Natural killer cell (primary cell): ENCODE data around the gene MRPL39. TPM values are rescaled to one million over a fixed set of nuclear protein-coding genes. Genes with fewer than 3 reads are reported as not detected.

ENCODE experiments used
- ATAC-seq, 3 donors: fragments of 150-1000 bp in 2 of 3; fragments of 200-7000 bp in 1 of 3; cut with Tn5 transposase; 1 replicate in 1 of 3; 2 replicates in 2 of 3; pipeline ENCODE4 v1.10.0; 2021; ENCODE audit warnings: mild to moderate bottlenecking in 2 of 3, moderate library complexity in 2 of 3
- DNase-seq, 2 donors: peaks; one replicate each; pipeline versions ENCODE4 v3.0.0 to v3.0.0-alpha.2; 2013 to 2021; ENCODE audit warnings: mixed read lengths in 1 of 2
- H3K27ac ChIP-seq: one replicate; pipeline ENCODE4 v1.5.1; 2013; ENCODE audit warnings: mild to moderate bottlenecking, low read length
- H3K27me3 ChIP-seq: one replicate; pipeline ENCODE4 v1.6.1; 2013; ENCODE audit warnings: low read length; ENCODE audit not compliant: control insufficient read depth, insufficient read depth
- H3K36me3 ChIP-seq: one replicate; pipeline ENCODE4 v1.6.1; 2013; ENCODE audit warnings: low read length; ENCODE audit not compliant: control insufficient read depth, insufficient read depth
- H3K4me1 ChIP-seq: one replicate; pipeline ENCODE4 v1.6.1; 2013; ENCODE audit warnings: low read length; ENCODE audit not compliant: control insufficient read depth, insufficient read depth
- H3K4me3 ChIP-seq: one replicate; pipeline ENCODE4 v1.5.1; 2013; ENCODE audit warnings: low read length
- H3K9me3 ChIP-seq: one replicate; pipeline ENCODE4 v1.6.1; 2013; ENCODE audit warnings: low read length; ENCODE audit not compliant: control insufficient read depth, insufficient read depth
- H3K27ac Mint-ChIP-seq, 2 donors: one replicate each; pipeline ENCODE4 v1.8.0; 2022; ENCODE audit warnings: mild to moderate bottlenecking in 2 of 2, mixed read lengths in 2 of 2, moderate library complexity in 1 of 2
- H3K27me3 Mint-ChIP-seq, 2 donors: one replicate each; pipeline ENCODE4 v1.8.0; 2022; ENCODE audit warnings: low read depth in 2 of 2, mixed read lengths in 2 of 2
- H3K36me3 Mint-ChIP-seq: one replicate; pipeline ENCODE4 v1.8.0; 2022; ENCODE audit warnings: mixed read lengths
- H3K4me1 Mint-ChIP-seq, 2 donors: one replicate each; pipeline ENCODE4 v1.8.0; 2022; ENCODE audit warnings: mixed read lengths in 2 of 2
- H3K4me3 Mint-ChIP-seq: one replicate; pipeline ENCODE4 v1.8.0; 2022; ENCODE audit warnings: mild to moderate bottlenecking, moderate library complexity, mixed read lengths
- H3K9me3 Mint-ChIP-seq, 2 donors: one replicate each; pipeline ENCODE4 v1.8.0; 2022; ENCODE audit warnings: mixed read lengths in 2 of 2
- WGBS: methylation state at CpG from one replicate; pipeline ENCODE4 v1.1.7; 2013; ENCODE audit warnings: missing lambda C conversion rate; ENCODE audit not compliant: insufficient coverage; 5-methylcytosine and 5-hydroxymethylcytosine counted together
- intact Hi-C: fragments of 100-400 bp; cut with micrococcal nuclease; formaldehyde crosslinking; loops from one replicate; pipeline ENCODE4 v1.14.2; 2022
- total RNA-seq, 4 donors: library from RNA; stranded (reverse); fragments of 120-200 nt in 1 of 4; gene quantifications; one replicate each; pipeline versions ENCODE4 v1.2.3 to v1.2.4, GENCODE V29; 2013 to 2022
- TF ChIP-seq, protein P1 (sequence below): fragments of 200-600 bp; IDR thresholded peaks from one replicate; pipeline ENCODE4 v1.8.0; 2022; ENCODE audit warnings: antibody characterized with exemption

The MRPL39 gene
- total RNA-seq, 3 donors from 2014 or later (not counting 1 experiment from before 2014, with no cell fraction given) = 10.8 to 12.8 (median 10.8) TPM

DNA sequence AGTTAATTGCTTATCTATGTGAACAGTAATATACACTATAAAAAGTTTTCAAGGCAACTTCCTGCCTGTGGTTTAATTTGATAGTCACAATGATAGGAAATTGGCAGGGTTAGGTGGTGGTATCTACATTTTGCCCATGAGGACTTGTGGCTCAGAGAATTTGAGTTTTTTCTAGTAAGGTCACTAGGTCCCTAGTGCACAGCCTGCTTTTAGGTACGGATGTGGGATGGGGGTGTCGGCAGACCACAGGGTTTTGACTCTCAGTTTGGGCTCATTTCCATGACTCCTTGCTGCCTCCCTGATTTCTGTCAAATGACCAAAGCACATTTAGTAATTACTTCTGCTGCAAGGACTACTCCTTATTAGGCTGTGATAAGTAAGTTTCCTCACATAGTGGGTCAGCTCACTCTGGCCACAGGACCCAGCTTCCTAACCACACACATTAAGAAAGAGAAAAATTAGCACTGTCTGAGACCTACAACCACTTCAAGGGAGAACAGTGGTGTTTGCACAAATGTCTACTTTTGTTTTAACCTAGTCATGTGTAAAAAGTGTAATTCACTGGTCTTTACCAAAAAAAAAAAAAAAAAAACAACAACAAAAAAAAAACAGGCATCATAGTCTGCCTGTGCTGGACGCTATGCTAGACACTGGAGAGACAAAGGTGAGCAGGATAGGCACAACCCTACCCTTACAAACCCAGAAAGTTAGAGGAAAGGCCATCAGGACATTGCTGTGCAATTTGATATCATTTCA, 43.7 kb downstream of the MRPL39 start:
- H3K4me1 ChIP-seq = peaks cover 28% of the 10 kb centered on the region
- peak overlapping the region; percentile 97 for H3K4me3 Mint-ChIP-seq

DNA sequence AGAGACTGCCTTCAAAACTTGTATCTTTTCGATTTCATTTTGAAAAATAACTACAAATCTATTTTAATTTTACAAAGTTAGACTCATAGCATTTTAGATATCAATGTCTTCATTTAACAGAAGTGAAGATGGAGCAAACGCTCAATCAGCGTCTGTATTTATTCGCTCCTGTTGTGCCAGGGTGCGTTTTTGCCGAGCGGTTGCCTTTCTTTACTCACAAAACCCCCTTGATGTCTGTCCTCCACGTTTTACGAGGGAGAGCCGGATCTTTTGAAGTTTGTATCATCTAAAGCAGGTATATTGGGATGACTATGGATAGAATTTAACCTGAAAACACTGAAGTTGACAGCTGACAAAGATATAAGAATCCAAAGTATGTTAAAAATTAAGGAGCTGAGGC, 44.6 kb downstream of the MRPL39 start:
- Histone ChIP-seq H3K27ac (peak overlapping the region; percentile 52), H3K36me3 (no peaks in the 10 kb centered on the region), H3K4me1 (peaks cover 28% of the 10 kb centered on the region), H3K4me3 (peak overlapping the region; percentile 52), H3K9me3 (no peaks in the 10 kb centered on the region), H3K27me3 (no peaks in the 10 kb centered on the region)
- WGBS = 8% methylated on average over 10 of the region's 10 CpGs
- peak overlapping the region; percentile 83 to 84 for H3K27ac Mint-ChIP-seq
- intact Hi-C loops = loop anchor here (1.0 to 5.0 kb wide), 3 partner anchors 45 to 141 kb away; partner anchors contain the start of gene MRPL39
- no peaks in the 10 kb centered on the region for H3K9me3 Mint-ChIP-seq
- H3K36me3 Mint-ChIP-seq = no peaks in the 10 kb centered on the region
- peak in 1 of 2 donors; percentile 45 for DNase-seq
- no peaks in the 10 kb centered on the region for H3K27me3 Mint-ChIP-seq
- peak overlapping the region; percentile 97 for H3K4me3 Mint-ChIP-seq
- H3K4me1 Mint-ChIP-seq = peaks cover 51% of the 10 kb centered on the region in 2 donors
- TF ChIP-seq, protein P1, sequence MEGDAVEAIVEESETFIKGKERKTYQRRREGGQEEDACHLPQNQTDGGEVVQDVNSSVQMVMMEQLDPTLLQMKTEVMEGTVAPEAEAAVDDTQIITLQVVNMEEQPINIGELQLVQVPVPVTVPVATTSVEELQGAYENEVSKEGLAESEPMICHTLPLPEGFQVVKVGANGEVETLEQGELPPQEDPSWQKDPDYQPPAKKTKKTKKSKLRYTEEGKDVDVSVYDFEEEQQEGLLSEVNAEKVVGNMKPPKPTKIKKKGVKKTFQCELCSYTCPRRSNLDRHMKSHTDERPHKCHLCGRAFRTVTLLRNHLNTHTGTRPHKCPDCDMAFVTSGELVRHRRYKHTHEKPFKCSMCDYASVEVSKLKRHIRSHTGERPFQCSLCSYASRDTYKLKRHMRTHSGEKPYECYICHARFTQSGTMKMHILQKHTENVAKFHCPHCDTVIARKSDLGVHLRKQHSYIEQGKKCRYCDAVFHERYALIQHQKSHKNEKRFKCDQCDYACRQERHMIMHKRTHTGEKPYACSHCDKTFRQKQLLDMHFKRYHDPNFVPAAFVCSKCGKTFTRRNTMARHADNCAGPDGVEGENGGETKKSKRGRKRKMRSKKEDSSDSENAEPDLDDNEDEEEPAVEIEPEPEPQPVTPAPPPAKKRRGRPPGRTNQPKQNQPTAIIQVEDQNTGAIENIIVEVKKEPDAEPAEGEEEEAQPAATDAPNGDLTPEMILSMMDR = no peak
- no peak for ATAC-seq

More for the DNA sequence above, 43.7 kb downstream of the MRPL39 start:
- TF ChIP-seq, protein P1 = no peak
- Mint-ChIP-seq H3K27ac (peak overlapping the region; percentile 83 to 84), H3K9me3 (no peaks in the 10 kb centered on the region), H3K4me1 (peaks cover 54 to 59% of the 10 kb centered on the region in 2 donors), H3K36me3 (no peaks in the 10 kb centered on the region), H3K27me3 (no peaks in the 10 kb centered on the region)
- Histone ChIP-seq H3K27ac (peak overlapping the region; percentile 52), H3K4me3 (no peak overlapping the region), H3K9me3 (no peaks in the 10 kb centered on the region), H3K27me3 (no peaks in the 10 kb centered on the region), H3K36me3 (no peaks in the 10 kb centered on the region)
- DNase-seq (peak in 1 of 2 donors; percentile 62), ATAC-seq (peak; percentile 30 to 48 (median 47))
- WGBS = 13% methylated on average over 3 of the region's 3 CpGs
- intact Hi-C loops = loop anchor here (5.0 kb wide), 2 partner anchors 44 to 106 kb away; partner anchors contain the start of gene MRPL39

DNA sequence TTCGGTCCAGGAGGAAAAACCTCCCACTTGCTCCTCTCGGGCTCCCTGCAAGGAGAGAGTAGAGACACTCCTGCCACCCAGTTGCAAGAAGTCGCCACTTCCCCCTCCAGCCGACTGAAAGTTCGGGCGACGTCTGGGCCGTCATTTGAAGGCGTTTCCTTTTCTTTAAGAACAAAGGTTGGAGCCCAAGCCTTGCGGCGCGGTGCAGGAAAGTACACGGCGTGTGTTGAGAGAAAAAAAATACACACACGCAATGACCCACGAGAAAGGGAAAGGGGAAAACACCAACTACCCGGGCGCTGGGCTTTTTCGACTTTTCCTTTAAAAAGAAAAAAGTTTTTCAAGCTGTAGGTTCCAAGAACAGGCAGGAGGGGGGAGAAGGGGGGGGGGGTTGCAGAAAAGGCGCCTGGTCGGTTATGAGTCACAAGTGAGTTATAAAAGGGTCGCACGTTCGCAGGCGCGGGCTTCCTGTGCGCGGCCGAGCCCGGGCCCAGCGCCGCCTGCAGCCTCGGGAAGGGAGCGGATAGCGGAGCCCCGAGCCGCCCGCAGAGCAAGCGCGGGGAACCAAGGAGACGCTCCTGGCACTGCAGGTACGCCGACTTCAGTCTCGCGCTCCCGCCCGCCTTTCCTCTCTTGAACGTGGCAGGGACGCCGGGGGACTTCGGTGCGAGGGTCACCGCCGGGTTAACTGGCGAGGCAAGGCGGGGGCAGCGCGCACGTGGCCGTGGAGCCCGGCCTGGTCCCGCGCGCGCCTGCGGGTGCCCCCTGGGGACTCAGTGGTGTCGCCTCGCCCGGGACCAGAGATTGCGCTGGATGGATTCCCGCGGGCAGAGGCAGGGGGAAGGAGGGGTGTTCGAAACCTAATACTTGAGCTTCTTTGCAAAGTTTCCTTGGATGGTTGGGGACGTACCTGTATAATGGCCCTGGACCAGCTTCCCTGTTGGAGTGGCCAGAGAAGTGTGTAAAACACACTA, 45.3 kb downstream of the MRPL39 start:
- peak overlapping the region; percentile 52 for H3K4me3 ChIP-seq
- peaks cover 28% of the 10 kb centered on the region for H3K4me1 ChIP-seq
- peak overlapping the region; percentile 83 to 84 for H3K27ac Mint-ChIP-seq
- H3K27ac ChIP-seq = peak overlapping the region; percentile 52
- H3K36me3 Mint-ChIP-seq = no peaks in the 10 kb centered on the region
- intact Hi-C loops = loop anchor here (1.0 to 5.0 kb wide), 3 partner anchors 45 to 141 kb away; partner anchors contain the start of gene MRPL39
- WGBS = under 1% methylated on average over 73 of the region's 74 CpGs
- DNase-seq (peak; percentile 67 to 82), ATAC-seq (peak; percentile 68 to 81 (median 77))
- TF ChIP-seq, protein P1 = no peak
- H3K27me3 ChIP-seq = no peaks in the 10 kb centered on the region
- no peaks in the 10 kb centered on the region for H3K36me3 ChIP-seq
- no peaks in the 10 kb centered on the region for H3K9me3 ChIP-seq
- H3K9me3 Mint-ChIP-seq = no peaks in the 10 kb centered on the region
- peak overlapping the region; percentile 97 for H3K4me3 Mint-ChIP-seq
- no peaks in the 10 kb centered on the region for H3K27me3 Mint-ChIP-seq
- peaks cover 45 to 46% of the 10 kb centered on the region in 2 donors for H3K4me1 Mint-ChIP-seq
